ENCODE data around the gene HSPA2. TPM values are rescaled to one million over a fixed set of nuclear protein-coding genes. Genes with fewer than 3 reads are reported as not detected.

Gene HSPA2
- total and polyA plus RNA-seq, 2 of the 13 experiments (the other 11 are each of a cell fraction or from before 2014, with no cell fraction given) = 0.15 to 0.27 TPM

DNA sequence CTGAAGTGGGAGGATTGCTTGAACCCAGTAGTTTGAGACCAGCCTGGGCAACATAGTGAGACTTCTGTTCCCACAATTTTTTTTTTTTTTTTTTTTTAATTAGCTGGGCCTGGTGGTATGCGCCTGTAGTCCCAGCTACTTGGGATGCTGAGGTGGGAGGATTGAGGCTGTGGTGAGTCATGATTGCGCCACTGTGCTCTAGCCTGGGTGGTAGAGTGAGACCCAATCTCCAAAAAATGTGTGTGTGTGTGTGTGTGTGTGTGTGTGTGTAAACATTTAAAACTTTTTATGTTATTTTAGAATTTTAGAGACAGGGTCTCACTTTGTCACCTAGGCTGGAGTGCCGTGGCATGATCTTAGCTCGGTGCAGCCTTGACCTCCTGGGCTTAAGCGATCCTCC, 16.0 kb downstream of the HSPA2 start:
- Histone ChIP-seq H3K79me2 (ENCODE audit: insufficient read depth, low read length) (no peaks in the 10 kb centered on the region), H3K27ac (ENCODE audit: extremely low read length, insufficient read depth, low read length) (no peak overlapping the region), H3K4me1 (ENCODE audit: insufficient read depth, low read length) (no peaks in the 10 kb centered on the region), H2AFZ (ENCODE audit: low read length) (no peak overlapping the region), H3K4me2 (ENCODE audit: low read depth, low read length) (no peak overlapping the region), H3K4me3 (replicated peaks in 1 of 3; ENCODE audit: insufficient read depth in 1 of 3, low read depth in 2 of 3, low read length in 3 of 3) (no peak overlapping the region), H3K36me3 (replicated peaks in 1 of 2; ENCODE audit: control insufficient read depth in 1 of 2, insufficient read depth in 2 of 2, low read length in 2 of 2) (no peaks in the 10 kb centered on the region), H4K20me1 (ENCODE audit: insufficient read depth, low read length) (no peaks in the 10 kb centered on the region), H3K9ac (ENCODE audit: insufficient read depth, low read depth, low read length) (no peak overlapping the region), H3K9me3 (ENCODE audit: low read length) (no peaks in the 10 kb centered on the region), H3K27me3 (ENCODE audit: control insufficient read depth in 1 of 2, insufficient read depth in 2 of 2, low read length in 2 of 2) (peaks cover 0 to 19% of the 10 kb centered on the region in 2 experiments; a peak in 2 of 5 replicates)
- DNase-seq (ENCODE audit: low spot score) = no peak
- ATAC-seq = no peak
- intact Hi-C loops (cut with micrococcal nuclease; ENCODE audit: unreplicated experiment) = no loop called here
- POLR2A ChIA-PET = interaction anchor here (0.6 kb wide), 1 partner anchor 52 kb away, joined by 3 read pairs; no protein-coding TSS in a partner anchor
- no TSS peak for BruUV-seq (replicated peaks)
- 50% methylated on average over 5 of the region's 5 CpGs for WGBS (ENCODE audit: low lambda C conversion rate)
- CTCF ChIA-PET (ENCODE audit: low intra/inter-chr PET ratio, low total read pairs) = no interaction called here
- in situ Hi-C loops (cut with HindIII; ENCODE audit: extremely low pct_ligation_motif_present, low pct_unique_long_range_greater_than_20kb) = no loop called here
- FAIRE-seq = no peak
- TF ChIP-seq, protein P1, sequence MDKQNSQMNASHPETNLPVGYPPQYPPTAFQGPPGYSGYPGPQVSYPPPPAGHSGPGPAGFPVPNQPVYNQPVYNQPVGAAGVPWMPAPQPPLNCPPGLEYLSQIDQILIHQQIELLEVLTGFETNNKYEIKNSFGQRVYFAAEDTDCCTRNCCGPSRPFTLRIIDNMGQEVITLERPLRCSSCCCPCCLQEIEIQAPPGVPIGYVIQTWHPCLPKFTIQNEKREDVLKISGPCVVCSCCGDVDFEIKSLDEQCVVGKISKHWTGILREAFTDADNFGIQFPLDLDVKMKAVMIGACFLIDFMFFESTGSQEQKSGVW (CRISPR knock-in tag; IDR thresholded peaks at IDR 0.05; ENCODE audit: borderline replicate concordance) = no peak
- TF ChIP-seq CCDC6 (CRISPR knock-in tag; IDR thresholded peaks at IDR 0.05) (no peak), FLYWCH1 (CRISPR knock-in tag; IDR thresholded peaks at IDR 0.05) (no peak), MED1 (CRISPR knock-in tag; IDR thresholded peaks at IDR 0.05) (no peak), TOPORS (CRISPR knock-in tag; IDR thresholded peaks at IDR 0.05) (no peak), HMGA1 (CRISPR knock-in tag; conservative IDR thresholded peaks at IDR 0.05) (no peak), SP2 (CRISPR knock-in tag; IDR thresholded peaks at IDR 0.05) (no peak), SOX13 (IDR thresholded peaks at IDR 0.05) (no peak), SOX13 (CRISPR knock-in tag; conservative IDR thresholded peaks at IDR 0.05 in 1 of 2, IDR thresholded peaks at IDR 0.05 in 1 of 2) (no peak), ZNF12 (CRISPR knock-in tag; IDR thresholded peaks at IDR 0.05) (no peak), ZNF616 (CRISPR knock-in tag; IDR thresholded peaks at IDR 0.05; ENCODE audit: low read depth) (no peak), ZBTB8A (CRISPR knock-in tag; IDR thresholded peaks at IDR 0.05; ENCODE audit: borderline replicate concordance, low read depth) (no peak)
- TF ChIP-seq, protein P2, sequence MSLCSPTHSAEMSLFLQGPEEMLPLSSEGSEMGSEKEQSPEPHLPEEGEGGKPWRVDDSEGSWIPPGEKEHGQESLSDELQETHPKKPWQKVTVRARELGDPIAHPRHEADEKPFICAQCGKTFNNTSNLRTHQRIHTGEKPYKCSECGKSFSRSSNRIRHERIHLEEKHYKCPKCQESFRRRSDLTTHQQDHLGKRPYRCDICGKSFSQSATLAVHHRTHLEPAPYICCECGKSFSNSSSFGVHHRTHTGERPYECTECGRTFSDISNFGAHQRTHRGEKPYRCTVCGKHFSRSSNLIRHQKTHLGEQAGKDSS (CRISPR knock-in tag; IDR thresholded peaks at IDR 0.05; ENCODE audit: borderline replicate concordance, low read depth) = no peak
- TF ChIP-seq, protein P3, sequence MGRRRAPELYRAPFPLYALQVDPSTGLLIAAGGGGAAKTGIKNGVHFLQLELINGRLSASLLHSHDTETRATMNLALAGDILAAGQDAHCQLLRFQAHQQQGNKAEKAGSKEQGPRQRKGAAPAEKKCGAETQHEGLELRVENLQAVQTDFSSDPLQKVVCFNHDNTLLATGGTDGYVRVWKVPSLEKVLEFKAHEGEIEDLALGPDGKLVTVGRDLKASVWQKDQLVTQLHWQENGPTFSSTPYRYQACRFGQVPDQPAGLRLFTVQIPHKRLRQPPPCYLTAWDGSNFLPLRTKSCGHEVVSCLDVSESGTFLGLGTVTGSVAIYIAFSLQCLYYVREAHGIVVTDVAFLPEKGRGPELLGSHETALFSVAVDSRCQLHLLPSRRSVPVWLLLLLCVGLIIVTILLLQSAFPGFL (CRISPR knock-in tag; IDR thresholded peaks at IDR 0.05) = no peak
- TF ChIP-seq, protein P4, sequence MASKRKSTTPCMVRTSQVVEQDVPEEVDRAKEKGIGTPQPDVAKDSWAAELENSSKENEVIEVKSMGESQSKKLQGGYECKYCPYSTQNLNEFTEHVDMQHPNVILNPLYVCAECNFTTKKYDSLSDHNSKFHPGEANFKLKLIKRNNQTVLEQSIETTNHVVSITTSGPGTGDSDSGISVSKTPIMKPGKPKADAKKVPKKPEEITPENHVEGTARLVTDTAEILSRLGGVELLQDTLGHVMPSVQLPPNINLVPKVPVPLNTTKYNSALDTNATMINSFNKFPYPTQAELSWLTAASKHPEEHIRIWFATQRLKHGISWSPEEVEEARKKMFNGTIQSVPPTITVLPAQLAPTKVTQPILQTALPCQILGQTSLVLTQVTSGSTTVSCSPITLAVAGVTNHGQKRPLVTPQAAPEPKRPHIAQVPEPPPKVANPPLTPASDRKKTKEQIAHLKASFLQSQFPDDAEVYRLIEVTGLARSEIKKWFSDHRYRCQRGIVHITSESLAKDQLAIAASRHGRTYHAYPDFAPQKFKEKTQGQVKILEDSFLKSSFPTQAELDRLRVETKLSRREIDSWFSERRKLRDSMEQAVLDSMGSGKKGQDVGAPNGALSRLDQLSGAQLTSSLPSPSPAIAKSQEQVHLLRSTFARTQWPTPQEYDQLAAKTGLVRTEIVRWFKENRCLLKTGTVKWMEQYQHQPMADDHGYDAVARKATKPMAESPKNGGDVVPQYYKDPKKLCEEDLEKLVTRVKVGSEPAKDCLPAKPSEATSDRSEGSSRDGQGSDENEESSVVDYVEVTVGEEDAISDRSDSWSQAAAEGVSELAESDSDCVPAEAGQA (IDR thresholded peaks at IDR 0.05; ENCODE audit: low read depth) = no peak
- TF ChIP-seq, protein P4 (CRISPR knock-in tag; IDR thresholded peaks at IDR 0.05; ENCODE audit: borderline replicate concordance) = no peak
- TF ChIP-seq, protein P5, sequence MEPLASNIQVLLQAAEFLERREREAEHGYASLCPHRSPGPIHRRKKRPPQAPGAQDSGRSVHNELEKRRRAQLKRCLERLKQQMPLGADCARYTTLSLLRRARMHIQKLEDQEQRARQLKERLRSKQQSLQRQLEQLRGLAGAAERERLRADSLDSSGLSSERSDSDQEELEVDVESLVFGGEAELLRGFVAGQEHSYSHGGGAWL (CRISPR knock-in tag; IDR thresholded peaks at IDR 0.05) = no peak
